Fibroblast of lung (primary cell): ENCODE measurements around the gene CHP2. TPM values are rescaled to one million over a fixed set of nuclear protein-coding genes. Genes with fewer than 3 reads are reported as not detected.

Source experiments
- DNase-seq, 2 donors: peaks; one replicate each; pipeline versions ENCODE4 v3.0.0 to v3.0.0-alpha.2; 2010; ENCODE audit warnings: low read depth in 2 of 2
- H2AFZ ChIP-seq: 2 replicates; pipeline ENCODE4 v1.5.1; 2012; ENCODE audit warnings: low read length, control low read depth, inconsistent platforms
- H3K27ac ChIP-seq: 2 replicates; pipeline ENCODE4 v1.5.1; 2011; ENCODE audit warnings: low read length, control low read depth; ENCODE audit not compliant: insufficient read depth
- H3K27me3 ChIP-seq: 2 replicates; pipeline ENCODE4 v1.5.1; 2011; ENCODE audit warnings: mild to moderate bottlenecking, low read length; ENCODE audit not compliant: control insufficient read depth, insufficient read depth
- H3K36me3 ChIP-seq: 2 replicates; pipeline ENCODE4 v1.5.1; 2011; ENCODE audit warnings: low read length; ENCODE audit not compliant: control insufficient read depth, insufficient read depth
- H3K4me1 ChIP-seq: 2 replicates; pipeline ENCODE4 v1.5.1; 2011; ENCODE audit warnings: low read length; ENCODE audit not compliant: control insufficient read depth, insufficient read depth; ENCODE audit errors: extremely low read depth
- H3K4me2 ChIP-seq: 2 replicates; pipeline ENCODE4 v1.5.1; 2011; ENCODE audit warnings: low read length, control low read depth; ENCODE audit not compliant: insufficient read depth; ENCODE audit errors: extremely low read depth
- H3K4me3 ChIP-seq, 4 experiments: fragments of 200-600 bp in 1 of 4; sonication (generic) in 1 of 4; replicated peaks in 1 of 4; 2 replicates each; pipeline ENCODE4 v1.5.1; 2011 to 2016; ENCODE audit warnings: low read length in 4 of 4, low read depth in 3 of 4, mild to moderate bottlenecking in 3 of 4, control low read depth in 2 of 4, inconsistent platforms in 1 of 4, mixed read lengths in 1 of 4; ENCODE audit not compliant: insufficient read depth in 1 of 4; ENCODE audit errors: control extremely low read depth in 1 of 4
- H3K79me2 ChIP-seq: 2 replicates; pipeline ENCODE4 v1.5.1; 2012; ENCODE audit warnings: mild to moderate bottlenecking, low read length, inconsistent platforms; ENCODE audit not compliant: control insufficient read depth, insufficient read depth
- H3K9ac ChIP-seq: 2 replicates; pipeline ENCODE4 v1.5.1; 2011; ENCODE audit warnings: mild to moderate bottlenecking, low read length, control low read depth; ENCODE audit not compliant: insufficient read depth
- H3K9me3 ChIP-seq: 2 replicates; pipeline ENCODE4 v1.5.1; 2012; ENCODE audit warnings: low read depth, low read length; ENCODE audit not compliant: control insufficient read depth, insufficient read depth
- H4K20me1 ChIP-seq: 2 replicates; pipeline ENCODE4 v1.5.1; 2011; ENCODE audit warnings: low read length; ENCODE audit not compliant: control insufficient read depth, insufficient read depth; ENCODE audit errors: extremely low read depth
- CTCF ChIP-seq, 2 donors: IDR thresholded peaks in 1 of 2; conservative IDR thresholded peaks in 1 of 2; 1 replicate in 1 of 2; 2 replicates in 1 of 2; pipeline ENCODE4 v1.5.1; 2011 to 2012; ENCODE audit warnings: low read length in 2 of 2, control low read depth in 1 of 2, inconsistent platforms in 1 of 2, low read depth in 1 of 2, mild to moderate bottlenecking in 1 of 2
- EZH2 ChIP-seq: IDR thresholded peaks from 2 replicates; pipeline ENCODE4 v1.5.1; 2012; ENCODE audit warnings: low read length, control low read depth, mild to moderate bottlenecking; ENCODE audit errors: missing control alignments
- polyA plus RNA-seq, 2 donors: library from polyadenylated mRNA; depleted of rRNA in 1 of 2; stranded (reverse) in 1 of 2; unstranded in 1 of 2; fragments of >200 nt; gene quantifications; 2 replicates each; pipeline ENCODE4 v1.2.1, GENCODE V29; 2011 to 2012; ENCODE audit warnings: missing spikeins in 1 of 2
- total RNA-seq: library from RNA; depleted of rRNA; stranded (reverse); fragments of >200 nt; gene quantifications from 2 replicates; pipeline ENCODE4 v1.2.1, GENCODE V29; 2014

Gene CHP2
- total and polyA plus RNA-seq, 2 donors (not counting 1 experiment from before 2014, with no cell fraction given): not detected

- TF ChIP-seq CTCF (conservative IDR thresholded peaks at IDR 0.05 in 1 of 2, IDR thresholded peaks at IDR 0.05 in 1 of 2; ENCODE audit: low read depth in 1 of 2, low read length in 2 of 2): no peak
- no peak for TF ChIP-seq EZH2
- H3K4me2 ChIP-seq: no peak overlapping the region
These were observed 26.7 kb upstream of the CHP2 start for GRCh38 chr16:23728112-23728477.

DNA sequence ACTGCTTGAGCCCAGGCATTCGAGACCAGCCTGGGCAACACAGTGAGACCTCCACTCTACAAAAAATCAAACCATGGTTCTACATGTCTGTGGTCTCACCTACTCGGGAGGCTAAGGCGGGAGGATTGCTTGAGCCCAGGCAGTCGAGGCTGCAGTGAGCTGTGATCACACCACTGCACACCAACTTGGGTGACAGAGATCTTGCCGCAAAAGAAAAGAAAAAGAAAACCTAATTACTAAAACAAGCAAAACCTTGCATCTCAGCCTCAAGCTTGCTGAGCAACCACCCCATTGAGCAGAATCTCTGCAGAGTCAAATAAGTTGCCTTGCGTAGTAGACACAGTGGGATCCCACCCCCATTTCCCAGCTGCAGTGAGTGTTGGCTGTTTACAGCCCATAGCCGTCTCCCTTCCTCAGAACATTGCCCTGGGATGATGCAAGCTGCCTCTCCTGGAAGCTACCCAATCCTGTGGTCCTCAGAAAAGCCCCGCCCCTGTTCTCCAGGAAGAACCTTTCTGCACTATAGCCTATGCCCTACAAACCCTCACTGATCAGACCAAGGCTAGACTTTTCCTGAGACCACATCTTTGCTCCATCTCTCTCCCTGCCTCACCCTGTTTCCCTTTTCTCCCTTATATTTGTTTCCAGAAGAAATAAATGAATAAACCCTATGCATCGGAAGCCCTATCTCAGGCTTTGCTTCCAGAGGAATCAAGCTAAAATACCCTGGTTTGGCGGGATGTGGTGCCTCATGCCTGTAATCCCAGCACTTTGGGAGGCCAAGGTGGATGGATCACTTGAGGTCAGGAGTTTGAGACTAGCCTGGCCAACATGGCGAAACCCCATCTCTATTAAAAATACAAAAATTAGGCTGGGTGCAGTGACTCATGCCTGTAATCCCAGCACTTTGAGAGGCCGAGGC is 25.1 kb upstream of the CHP2 start:
- no peak overlapping the region for H3K4me3 ChIP-seq
- no peak for TF ChIP-seq CTCF (conservative IDR thresholded peaks at IDR 0.05 in 1 of 2, IDR thresholded peaks at IDR 0.05 in 1 of 2; ENCODE audit: low read depth in 1 of 2, low read length in 2 of 2)
- TF ChIP-seq EZH2: no peak
- H2AFZ ChIP-seq: peak overlapping the region; percentile 10
- no peaks in the 10 kb centered on the region for H3K36me3 ChIP-seq
- peak; percentile 17 to 90 for DNase-seq
- no peak overlapping the region for H3K4me2 ChIP-seq
- no peaks in the 10 kb centered on the region for H3K27me3 ChIP-seq
- no peaks in the 10 kb centered on the region for H3K9me3 ChIP-seq
- H3K9ac ChIP-seq: no peak overlapping the region
- H4K20me1 ChIP-seq: no peaks in the 10 kb centered on the region
- no peaks in the 10 kb centered on the region for H3K4me1 ChIP-seq
- no peaks in the 10 kb centered on the region for H3K79me2 ChIP-seq
- H3K27ac ChIP-seq: no peak overlapping the region

More at GRCh38 chr16:23728112-23728477, 26.7 kb upstream of the CHP2 start:
- H3K36me3 ChIP-seq: no peaks in the 10 kb centered on the region
- no peaks in the 10 kb centered on the region for H4K20me1 ChIP-seq
- H3K27ac ChIP-seq: no peak overlapping the region
- no peaks in the 10 kb centered on the region for H3K27me3 ChIP-seq
- no peaks in the 10 kb centered on the region for H3K4me1 ChIP-seq
- H3K4me3 ChIP-seq: no peak overlapping the region
- no peak overlapping the region for H3K9ac ChIP-seq
- no peaks in the 10 kb centered on the region for H3K9me3 ChIP-seq
- no peak overlapping the region for H2AFZ ChIP-seq
- DNase-seq: no peak
- H3K79me2 ChIP-seq: no peaks in the 10 kb centered on the region

DNA sequence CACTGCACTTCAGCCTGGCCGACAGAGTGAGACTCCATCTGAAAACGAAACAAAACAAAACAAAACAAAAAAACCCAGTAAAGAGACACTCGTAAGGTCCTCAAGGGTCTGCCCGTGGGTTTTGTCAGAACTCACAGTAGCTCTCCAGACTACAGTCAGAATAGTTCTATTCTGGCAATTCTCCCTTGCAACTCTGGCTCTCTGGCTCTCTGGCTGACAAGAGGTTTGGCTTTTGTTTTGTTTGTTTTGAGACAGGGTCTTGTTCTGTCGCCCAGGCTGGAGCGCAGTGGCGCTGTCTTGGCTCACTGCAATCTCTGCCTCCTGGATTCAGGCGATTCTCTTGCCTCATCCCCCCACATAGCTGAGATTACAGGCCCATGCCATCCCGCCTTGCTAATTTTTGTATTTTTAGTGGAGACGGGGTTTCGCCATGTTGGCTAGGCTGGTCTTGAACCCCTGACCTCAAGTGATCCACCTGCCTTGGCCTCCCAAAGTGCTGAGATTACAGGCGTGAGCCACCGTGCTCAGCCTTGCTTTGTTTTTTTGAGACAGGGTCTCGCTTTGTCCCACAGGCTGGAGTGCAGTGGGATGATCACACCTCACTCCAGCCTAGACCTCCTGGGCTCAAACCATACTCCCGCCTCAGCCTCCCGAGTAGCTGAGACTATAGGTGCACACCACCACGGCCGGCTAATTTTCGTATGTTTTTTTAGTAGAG is 20.5 kb upstream of the CHP2 start:
- H3K4me2 ChIP-seq: peak overlapping the region; percentile 71
- H3K4me3 ChIP-seq: no peak overlapping the region

More for the DNA sequence above, 20.5 kb upstream of the CHP2 start:
- H3K27ac ChIP-seq: no peak overlapping the region
- H2AFZ ChIP-seq: peak overlapping the region; percentile 26
- H3K4me1 ChIP-seq: no peaks in the 10 kb centered on the region
- H4K20me1 ChIP-seq: no peaks in the 10 kb centered on the region
- no peaks in the 10 kb centered on the region for H3K9me3 ChIP-seq
- TF ChIP-seq EZH2 (no peak), CTCF (conservative IDR thresholded peaks at IDR 0.05 in 1 of 2, IDR thresholded peaks at IDR 0.05 in 1 of 2; ENCODE audit: low read depth in 1 of 2, low read length in 2 of 2) (no peak)
- no peaks in the 10 kb centered on the region for H3K79me2 ChIP-seq
- no peaks in the 10 kb centered on the region for H3K36me3 ChIP-seq
- H3K27me3 ChIP-seq: no peaks in the 10 kb centered on the region
- no peak for DNase-seq
- no peak overlapping the region for H3K9ac ChIP-seq
